Suppressor macrophage treated with lipopolysaccharide for 4 hours (primary cell): ENCODE results near the gene DDAH2.

Experiments
- DNase-seq: peaks from one replicate; pipeline ENCODE4 v3.0.0-alpha.2; 2020

Gene DDAH2

DNA sequence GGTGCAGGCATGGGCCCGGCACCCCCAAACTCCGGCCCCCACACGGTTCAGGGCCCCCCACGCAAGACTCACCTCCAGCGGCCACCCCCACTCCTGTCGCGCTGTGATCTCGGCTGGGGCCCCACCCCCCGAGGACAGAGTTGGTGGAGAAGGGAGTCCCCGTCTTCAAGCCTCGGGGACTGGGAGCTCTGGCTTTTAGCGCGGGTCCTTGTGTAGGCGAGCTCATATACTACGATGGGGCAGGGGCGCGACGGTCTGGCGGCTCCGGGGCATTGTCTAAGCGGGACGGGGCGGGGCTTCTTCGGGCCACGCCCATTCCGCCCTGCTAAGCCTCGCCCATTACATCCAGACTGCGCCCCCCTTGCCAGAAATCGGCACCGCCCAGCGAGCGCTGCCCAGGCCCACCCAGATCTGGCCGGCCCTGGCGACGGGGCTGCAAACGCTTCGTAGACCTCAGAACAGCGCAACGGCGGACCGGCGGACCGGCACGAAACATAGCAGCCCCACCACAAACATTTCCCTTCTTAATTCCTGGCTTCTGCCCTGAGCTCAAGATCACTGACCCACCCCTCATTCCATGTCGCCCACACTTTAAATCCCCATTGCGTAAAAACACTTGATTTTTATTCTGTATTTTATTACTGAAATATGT is 1.0 kb upstream of the DDAH2 start:
- DNase-seq: peak; percentile 85

DNA sequence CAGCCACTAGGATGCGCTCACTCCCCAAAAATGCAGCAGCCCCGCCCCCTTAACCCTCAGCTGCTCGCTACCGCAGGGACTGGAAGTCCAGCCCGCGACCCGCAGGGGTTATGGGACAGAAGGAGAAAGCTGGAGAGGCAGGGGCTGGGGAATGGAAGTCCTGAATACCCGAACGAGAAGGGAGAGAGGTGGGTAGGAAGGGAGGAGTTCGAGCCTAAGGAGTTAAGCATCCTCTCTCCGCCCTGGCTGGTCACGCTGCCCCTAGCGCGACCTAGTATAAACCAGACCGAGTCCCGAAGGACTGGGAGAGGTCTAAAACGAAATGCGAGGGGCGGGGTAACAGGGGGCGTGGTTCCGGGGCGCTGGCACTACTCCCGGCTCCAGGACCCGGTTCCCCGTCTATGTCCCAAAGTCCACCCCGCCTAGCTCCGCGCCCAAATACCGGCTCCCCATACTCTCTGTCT is 448 bp upstream of the DDAH2 start:
- peak; percentile 91 for DNase-seq

DNA sequence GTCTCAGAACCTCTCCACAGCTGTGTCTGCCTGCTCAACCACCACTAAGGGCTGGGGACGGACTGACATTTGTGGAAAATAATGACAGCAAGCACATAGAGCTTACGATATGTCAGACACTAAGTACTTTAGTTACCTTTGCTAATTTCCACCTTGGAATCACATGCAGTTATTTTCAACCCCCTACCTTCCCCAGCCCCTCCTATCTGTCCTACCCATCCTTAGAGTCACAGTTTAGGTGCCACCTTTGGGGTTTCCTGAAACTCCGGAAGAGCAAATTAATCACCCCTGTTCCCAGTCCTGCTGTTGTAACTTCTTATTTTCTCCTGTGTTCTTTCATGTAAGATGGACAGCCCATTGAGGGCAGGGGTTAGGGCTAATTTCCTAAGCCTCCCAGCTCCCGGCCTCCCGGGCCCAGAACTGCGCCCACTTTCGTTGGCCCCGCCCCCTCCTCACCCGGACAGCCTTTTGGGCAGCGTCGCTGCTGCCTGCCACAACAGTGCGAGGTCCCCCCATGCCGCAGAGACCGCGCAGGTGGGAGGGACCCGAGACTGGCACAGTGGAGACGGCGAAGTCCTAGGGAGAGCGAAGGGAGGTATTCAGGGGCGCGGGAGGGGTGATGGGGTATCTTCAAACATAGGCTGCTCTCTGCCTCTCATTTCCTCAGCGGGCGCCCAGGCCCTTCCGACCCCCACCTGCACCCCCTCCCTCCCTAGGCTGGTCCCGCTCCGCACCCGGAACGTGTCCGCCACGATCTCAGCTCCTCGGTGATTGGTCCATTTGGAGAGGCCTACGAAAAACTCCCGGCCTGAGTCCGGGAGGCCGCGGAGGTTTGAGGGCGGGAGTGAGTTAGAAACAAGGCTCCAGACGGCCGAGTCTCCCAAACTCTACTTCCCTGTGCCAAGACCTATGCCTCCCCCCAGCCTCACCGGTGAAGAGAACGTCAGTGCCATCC is 1.1 kb downstream of the DDAH2 start:
- DNase-seq: no peak

DNA sequence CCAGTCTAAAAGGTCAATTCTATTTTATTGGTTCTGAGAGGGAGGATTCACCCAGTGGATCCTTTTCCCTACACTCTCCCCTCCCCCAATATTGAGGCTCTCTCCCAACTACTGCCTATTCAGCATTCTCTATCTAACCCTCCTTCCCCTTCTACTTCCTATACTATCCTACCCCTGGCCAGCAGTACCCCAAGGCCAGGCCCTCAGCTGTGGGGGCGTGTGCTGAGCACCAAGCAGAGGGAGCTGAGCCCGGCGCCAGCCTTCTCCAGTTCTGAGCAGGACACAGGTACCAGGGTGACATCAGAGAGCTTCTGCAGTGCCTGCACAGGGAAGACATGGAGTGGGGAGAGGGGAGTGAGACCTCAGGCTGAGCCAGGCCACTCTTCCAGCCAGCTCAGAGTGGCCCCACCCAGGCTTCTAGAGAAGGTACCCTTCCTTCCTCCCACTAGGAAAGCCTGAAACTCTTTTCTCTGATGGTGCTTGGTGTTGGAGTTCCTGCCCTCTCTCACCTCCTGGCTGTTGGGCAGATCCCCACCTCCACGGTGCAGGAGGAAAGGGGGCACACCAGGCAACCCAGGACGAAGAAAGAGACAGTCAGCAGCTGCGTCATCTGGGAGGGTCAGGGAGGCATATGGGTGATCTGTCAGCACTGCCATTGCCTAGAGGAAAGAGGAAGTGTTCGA is 1.9 kb downstream of the DDAH2 start:
- DNase-seq: peak; percentile 93

DNA sequence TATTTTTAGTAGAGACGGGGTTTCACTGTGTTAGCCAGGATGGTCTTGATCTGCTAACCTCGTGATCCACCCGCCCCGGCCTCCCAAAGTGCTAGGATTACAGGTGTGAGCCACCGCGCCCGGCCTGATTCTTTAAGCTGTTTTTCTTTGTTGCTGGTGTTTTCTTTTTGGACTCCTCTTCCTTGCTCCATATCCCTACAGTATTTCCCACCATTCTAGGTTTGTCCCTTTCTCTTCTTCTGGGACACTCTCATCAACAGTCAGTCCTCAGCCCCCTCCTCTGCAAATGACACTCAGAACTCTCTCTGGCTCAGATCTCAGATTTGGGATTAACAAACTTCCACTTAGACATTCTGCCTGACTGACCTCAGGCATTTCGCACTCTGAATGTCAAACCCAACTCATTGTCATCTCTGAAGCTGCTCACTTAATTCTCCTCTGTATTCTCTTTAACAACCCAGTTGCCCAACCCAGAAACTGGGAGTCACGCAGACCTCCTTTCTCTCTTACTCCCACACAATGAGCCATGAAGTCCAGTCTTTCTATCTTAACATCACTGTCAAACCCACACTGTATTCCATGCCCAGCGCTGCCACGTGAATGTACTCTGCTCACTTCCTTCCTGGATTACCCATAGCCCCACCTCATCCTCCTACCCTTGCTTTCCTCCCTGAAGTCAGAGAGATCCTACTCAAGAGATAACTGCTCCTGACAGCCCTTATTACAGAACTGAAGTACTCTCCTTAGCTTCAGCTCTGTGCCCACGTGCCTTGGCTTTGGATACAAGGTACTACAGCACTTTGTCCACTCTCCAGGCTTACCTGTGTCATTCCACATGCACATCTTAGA is 3.4 kb downstream of the DDAH2 start:
- peak; percentile 95 for DNase-seq

DNA sequence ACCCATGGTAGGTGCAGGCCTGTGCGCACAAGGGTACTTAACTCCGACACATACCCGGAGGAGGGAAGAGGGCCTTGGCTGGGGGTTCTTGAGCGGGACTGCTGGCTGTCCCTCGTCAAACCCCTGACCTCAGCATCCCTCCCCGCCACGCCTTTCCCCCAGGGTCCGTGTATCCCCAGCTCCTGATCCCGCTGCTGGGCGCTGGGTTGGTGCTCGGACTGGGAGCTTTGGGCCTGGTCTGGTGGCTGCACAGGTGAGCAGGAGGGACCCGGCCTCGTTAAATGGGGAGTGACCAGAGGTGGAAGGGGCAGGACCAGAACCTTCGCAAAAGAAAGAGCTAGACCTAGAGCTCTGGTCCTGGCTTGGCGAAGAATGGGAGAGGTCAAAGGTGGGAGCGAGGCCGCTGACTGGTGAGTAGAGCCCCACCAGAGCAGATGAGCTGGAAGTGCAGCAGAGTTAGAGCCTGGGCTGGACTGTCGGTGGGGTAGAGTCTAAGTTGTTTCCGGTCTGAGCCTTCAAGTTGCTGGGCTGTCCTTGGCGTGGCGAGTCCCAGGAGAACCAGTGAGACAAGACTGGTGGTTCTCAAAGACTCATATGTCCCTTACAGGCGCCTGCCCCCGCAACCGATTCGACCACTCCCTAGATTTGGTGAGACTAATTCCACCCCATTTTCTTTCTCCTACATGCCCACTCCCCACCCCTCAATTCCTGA is 5.0 kb downstream of the DDAH2 start:
- DNase-seq: no peak

DNA sequence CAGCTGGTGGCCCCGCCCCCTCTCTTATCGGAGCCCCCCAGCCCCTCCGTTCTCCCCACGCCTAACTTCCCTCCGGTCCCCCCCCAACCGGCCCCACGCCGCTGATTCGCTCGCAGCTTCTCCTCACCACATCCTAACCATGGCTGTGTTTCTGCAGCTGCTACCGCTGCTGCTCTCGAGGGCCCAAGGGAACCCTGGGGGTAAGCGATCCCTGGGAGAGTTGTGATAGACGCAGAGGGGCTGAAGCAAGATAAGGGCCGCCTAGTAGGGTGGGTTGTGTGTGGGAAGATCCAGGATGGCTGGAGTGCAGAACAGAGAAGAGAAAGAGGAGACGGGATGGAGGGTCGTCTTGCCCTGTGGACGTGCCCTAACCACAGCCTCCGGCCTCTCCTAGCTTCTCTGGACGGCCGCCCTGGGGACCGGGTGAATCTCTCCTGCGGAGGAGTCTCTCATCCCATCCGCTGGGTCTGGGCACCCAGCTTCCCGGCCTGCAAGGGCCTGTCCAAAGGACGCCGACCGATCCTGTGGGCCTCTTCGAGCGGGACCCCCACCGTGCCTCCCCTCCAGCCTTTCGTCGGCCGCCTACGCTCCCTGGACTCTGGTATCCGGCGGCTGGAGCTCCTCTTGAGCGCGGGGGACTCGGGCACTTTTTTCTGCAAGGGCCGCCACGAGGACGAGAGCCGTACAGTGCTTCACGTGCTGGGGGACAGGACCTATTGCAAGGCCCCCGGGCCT is 5.7 kb downstream of the DDAH2 start, which contains the start of gene MPIG6B:
Gene MPIG6B, plus strand, starts transcription at position 129 of the 735 bp plus-strand sequence. Its CDS starts 11 bp downstream, at position 140.
- DNase-seq: no peak

DNA sequence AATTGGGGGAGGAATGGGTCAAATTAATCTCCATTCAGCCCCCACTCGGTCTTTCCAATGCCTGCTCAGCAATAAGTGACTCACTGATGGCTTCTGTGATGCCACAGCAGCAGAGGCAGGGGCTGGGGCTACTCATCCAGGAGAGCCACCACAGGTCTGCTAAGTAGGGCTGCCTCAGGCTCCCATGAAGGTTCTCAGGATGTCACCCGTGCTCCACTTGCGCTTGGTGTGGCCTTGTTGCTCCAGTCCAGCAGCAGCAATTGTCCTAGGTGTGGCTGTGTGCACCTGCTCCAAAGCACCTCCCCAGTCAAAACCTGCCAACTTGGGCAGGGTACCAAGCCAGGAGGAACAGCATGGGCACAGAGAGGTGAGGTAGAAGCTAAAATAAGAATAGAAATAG is 6.9 kb downstream of the DDAH2 start:
- no peak for DNase-seq

DNA sequence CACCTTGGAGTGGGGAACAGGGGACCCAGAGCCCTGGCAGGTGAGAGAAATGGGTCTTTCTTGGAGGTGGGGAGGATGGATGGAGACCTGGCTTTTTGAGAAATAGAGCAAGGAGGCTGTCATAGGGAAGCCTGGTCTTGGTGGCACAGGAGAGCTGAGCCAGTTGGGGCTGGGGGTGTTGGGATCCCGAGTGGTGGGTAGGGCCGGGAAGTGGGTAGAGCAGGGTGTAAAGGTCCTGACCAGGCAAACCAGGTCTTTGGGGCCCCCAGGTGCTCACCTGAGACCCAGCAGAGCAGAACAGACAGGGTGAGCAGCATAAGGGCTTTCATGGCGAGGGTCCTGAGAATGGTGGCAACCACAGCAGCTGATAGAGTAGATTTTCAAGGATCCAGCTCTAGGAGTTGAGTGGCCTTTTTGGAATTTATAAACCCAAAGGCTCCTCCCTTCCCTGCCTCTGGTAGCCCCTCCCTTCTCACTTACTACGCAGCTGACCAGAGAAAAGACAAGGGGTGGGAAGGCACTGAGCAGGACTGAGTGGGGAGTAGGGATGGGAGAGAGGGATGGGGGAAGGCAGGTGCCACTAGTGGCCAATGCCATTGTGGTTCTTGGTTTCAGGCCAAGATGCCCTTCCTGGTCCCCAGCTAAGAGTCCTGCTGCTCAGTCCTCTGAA is 7.6 kb downstream of the DDAH2 start, which contains the start of gene LY6G6C:
Gene LY6G6C, minus strand, starts transcription at position 396 of the 670 bp plus-strand sequence. Its CDS starts 67 bp downstream, at position 329.
- no peak for DNase-seq

DNA sequence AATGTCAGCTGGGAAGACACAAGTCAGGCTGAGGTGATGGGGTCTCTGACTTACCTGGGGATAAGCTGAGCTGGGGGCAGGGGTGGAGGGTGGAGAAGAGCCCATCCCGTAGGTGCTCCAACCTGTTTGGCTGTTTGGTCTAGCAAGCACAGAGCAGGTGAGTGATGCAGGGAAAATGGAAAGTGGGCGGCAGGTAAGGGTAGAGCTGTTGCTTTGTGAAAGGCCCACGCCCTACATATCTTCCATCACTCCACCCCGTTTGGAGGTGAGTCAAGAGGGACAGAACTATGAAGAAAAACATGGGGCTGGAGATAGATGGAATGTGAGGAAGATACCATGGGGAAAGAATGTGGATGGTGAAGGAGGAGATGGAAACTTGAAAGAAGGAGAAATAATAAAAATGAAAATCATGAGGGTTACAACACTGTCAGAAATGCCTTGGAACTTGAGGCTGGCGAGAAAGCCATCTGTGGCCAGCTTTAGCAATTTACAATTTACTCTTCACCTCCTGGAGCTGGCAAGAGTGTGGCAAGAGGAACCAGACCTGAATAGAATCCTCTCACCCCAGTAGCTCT is 8.8 kb downstream of the DDAH2 start:
- no peak for DNase-seq

DNA sequence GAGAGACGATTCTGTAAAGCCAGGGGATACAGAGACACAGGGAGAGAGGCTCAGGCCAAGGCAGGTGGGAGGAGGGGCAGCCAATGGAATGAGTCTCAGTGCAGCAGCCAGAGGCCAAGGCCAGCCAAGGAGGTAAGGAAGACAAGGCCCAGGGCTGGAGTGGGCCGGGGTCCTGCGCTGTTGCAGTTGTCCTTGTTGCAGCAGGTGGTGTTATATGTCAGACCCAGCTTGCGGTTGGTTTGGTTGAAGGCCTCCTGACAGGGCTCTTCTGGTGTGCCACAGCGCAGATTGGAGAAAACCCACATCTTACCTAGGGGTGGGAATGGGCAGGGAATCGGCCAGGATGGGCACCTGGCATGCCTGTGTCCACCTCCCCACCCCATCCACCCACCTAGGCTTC is 10.1 kb downstream of the DDAH2 start:
- DNase-seq: no peak

DNA sequence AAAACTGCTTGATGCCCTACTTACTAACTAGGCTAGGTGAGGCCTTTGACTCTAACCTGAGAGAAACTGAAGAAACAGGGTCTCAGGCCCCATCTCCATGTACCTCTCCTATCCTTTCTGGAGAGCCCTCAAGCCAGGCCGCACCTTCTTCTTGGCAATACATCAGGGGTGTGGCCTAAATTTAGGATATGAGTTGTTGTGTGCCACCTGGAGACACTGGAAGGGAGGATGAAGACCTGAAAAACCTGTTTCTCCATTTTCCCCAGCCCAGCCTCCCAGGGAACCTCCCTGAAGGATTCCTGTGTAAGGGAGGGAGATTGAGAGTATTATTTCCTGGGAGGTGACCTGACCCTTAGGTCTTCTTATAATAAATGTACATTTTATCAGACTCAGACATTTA is 10.8 kb downstream of the DDAH2 start:
- no peak for DNase-seq

DNA sequence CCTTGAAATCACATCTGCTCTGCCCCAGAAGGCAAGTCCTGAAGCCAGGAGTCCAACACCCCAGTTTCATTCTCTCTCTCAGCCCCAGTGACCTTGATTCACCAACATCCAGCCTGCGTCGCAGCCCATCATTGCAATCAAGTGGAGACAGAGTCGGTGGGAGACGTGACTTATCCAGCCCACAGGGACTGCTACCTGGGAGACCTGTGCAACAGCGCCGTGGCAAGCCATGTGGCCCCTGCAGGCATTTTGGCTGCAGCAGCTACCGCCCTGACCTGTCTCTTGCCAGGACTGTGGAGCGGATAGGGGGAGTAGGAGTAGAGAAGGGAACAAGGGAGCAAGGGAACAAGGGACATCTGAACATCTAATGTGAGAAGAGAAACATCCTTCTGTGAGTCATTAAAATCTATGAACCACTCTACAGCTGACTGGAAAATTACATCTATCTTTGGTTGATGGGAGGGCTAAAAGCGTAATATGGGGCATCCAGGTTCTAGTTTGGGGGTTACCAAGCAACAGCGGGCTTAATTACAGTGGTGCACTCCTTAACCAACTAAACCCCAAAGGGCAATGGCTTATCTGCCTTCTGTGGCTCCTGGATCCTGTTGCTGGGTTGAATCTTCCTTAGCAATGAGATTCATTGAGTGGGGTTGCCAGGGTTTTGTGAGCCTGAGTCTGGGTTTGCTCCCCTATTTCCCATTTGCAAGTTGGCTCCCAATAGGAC is 11.4 kb downstream of the DDAH2 start:
- no peak for DNase-seq

DNA sequence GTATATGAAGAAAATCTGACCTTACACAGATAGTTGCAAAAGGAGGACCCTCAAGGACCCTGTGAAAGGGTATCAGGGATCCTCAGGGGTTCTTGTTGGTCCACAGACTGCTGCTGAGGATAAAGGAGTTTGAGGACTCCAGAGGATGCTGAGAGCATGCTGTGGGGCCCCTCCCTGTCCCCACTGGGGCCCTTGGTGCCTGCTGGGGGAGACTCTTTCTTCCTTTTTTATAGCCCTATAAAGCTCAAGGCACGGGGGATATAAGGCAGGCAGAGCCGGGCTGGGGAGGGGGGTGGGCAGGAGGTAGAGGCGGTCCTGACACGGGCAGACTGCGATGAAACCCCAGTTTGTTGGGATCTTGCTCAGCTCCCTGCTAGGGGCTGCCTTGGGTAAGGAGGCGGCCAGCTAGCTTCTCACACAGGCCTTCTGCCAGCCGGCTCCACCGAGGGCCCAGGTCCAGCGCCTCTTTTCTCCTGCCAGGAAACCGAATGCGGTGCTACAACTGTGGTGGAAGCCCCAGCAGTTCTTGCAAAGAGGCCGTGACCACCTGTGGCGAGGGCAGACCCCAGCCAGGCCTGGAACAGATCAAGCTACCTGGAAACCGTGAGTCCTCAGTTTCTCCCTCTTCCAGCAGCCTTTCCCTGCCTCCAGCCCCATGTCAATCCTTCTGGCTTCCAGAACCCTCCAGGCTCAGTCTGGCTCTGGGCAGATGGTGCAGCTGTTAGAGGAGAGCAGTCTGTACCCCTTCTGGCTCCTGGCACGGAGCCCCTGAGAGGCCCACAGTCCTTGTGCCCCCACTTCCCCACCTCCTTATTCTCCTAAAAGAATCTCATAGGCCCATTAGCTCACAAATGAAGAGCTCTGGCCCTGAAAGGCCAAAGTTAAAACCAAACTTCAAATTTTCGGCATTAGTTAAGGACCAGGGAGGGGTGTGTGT is 13.8 kb downstream of the DDAH2 start, which contains the start of gene LY6G6D:
Gene LY6G6D, plus strand, starts transcription at position 327 of the 937 bp plus-strand sequence. Its CDS starts 8 bp downstream, at position 335.
- no peak for DNase-seq

DNA sequence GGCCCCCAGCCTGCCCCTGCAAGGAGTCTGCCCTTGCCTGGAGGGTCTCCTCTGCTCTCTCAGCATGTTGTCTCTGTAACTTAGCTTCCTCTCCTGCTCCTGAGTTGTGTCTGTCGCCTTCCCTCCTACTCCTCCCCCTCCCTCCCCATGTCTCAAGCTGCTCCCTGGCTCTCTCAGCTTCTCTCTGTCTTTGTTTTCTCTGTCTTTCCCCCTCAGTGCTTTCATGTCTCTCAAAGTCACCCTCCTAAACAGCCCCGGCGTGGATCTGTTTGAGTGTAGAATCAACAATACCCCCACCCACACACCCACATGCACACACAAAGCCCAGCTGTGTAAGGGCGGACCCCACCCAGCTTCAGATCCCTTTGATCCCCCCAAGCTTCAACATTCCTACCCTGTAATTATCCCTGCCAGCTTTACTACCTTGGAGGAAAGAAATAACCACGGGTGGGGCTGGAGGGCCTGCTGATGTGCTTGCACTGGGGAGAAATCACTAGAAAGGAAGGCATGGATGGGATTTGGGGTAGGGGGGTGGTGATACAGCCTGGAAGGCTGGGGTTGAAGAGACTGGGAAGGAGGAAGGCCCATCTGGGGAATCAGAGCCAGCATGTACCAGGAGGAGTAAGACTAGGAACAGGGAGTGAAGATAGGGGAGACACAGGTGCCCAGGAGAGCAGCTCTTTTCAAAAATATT is 15.0 kb downstream of the DDAH2 start:
- no peak for DNase-seq

DNA sequence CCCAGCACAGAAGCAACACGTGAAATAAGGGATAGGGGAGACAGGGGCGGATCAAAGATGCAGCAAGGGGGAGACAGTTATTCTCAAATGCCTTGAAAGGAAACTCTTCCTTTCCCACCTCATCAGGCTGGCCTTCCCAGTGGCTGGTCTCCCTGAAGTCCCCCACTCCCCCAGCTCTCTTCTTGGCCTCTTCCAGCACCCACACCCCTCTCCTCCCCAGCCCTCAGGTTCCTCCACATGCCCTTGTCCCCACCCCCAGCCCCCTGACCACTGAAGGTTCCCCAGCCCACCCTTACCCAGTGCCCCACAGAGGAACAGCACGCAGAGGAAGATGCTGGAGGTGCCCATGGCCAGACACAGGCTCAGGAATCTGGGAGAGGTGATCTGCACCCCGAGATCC is 15.6 kb downstream of the DDAH2 start:
- DNase-seq: no peak

DNA sequence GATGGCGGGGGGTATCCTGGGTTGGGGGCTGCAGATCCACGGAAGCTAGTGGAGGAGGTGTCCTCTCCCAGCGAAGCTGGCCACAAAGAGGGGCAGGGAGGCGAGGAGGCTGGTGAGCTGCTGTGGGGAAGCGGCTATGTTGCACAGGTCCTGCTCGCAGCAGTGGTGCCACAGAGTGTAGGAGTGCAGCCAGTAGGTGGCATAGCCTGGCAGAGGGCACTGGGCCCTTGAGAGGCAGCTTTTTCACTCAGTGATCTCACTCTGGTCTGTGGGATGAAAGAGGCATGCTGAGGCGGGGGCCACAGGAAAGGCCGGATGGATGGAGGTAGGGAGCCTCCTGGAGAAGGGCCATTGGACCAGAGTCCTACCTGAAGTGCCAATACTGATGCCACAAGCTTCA is 16.8 kb downstream of the DDAH2 start:
- no peak for DNase-seq
